ENCODE data around the gene NFIC.

- TF ChIP-seq, protein P1, sequence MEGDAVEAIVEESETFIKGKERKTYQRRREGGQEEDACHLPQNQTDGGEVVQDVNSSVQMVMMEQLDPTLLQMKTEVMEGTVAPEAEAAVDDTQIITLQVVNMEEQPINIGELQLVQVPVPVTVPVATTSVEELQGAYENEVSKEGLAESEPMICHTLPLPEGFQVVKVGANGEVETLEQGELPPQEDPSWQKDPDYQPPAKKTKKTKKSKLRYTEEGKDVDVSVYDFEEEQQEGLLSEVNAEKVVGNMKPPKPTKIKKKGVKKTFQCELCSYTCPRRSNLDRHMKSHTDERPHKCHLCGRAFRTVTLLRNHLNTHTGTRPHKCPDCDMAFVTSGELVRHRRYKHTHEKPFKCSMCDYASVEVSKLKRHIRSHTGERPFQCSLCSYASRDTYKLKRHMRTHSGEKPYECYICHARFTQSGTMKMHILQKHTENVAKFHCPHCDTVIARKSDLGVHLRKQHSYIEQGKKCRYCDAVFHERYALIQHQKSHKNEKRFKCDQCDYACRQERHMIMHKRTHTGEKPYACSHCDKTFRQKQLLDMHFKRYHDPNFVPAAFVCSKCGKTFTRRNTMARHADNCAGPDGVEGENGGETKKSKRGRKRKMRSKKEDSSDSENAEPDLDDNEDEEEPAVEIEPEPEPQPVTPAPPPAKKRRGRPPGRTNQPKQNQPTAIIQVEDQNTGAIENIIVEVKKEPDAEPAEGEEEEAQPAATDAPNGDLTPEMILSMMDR (IDR thresholded peaks at IDR 0.05): no peak
- TF ChIP-seq POLR2A (IDR thresholded peaks at IDR 0.05): no peak
Observed at GRCh38 chr19:3370728-3371591, 4.6 kb downstream of the NFIC start.

Measured in Peyer's patch (tissue), 4 donors.